IMR-90 (cell line): ENCODE results near the gene MGAT3. TPM values are rescaled to one million over a fixed set of nuclear protein-coding genes. Genes with fewer than 3 reads are reported as not detected.

Source experiments
- ATAC-seq: fragments of 200-7000 bp; cut with Tn5 transposase; 2 replicates; pipeline ENCODE4 v1.9.1; 2020; ENCODE audit warnings: low read depth, mild to moderate bottlenecking, moderate library complexity
- BruUV-seq: library from RNA; stranded (reverse); fragments of 400-500 nt; replicated peaks from 2 replicates; lab custom pipeline; 2021; lab: Mats Ljungman, UMichigan
- CTCF ChIA-PET: fragments of 300-600 bp; formaldehyde crosslinking; extraction: SDS; loops from one replicate; lab custom pipeline; 2021; ENCODE audit warnings: antibody characterized with exemption; lab: Yijun Ruan, JAX
- POLR2A ChIA-PET: fragments of 300-600 bp; sonication (Branson Sonifier 250); formaldehyde crosslinking; loops from one replicate; lab custom pipeline; 2022; ENCODE audit warnings: antibody characterized with exemption; ENCODE audit not compliant: unreplicated experiment; lab: Charles Lee
- DNase-seq: peaks from one replicate; pipeline ENCODE4 v3.0.0; 2013
- H2AFZ ChIP-seq: replicated peaks from 2 replicates; pipeline ENCODE3; 2013; ENCODE audit warnings: low read length, mild to moderate bottlenecking; ENCODE audit not compliant: poor library complexity
- H2AK5ac ChIP-seq: 2 replicates; pipeline ENCODE4 v1.6.1; 2013; ENCODE audit warnings: low read depth, low read length, inconsistent platforms
- H2AK9ac ChIP-seq: replicated peaks from 2 replicates; pipeline ENCODE3; 2013; ENCODE audit warnings: mild to moderate bottlenecking, low read depth, low read length, moderate library complexity; ENCODE audit not compliant: poor library complexity
- H2BK120ac ChIP-seq: 2 replicates; pipeline ENCODE4 v1.6.1; 2013; ENCODE audit warnings: low read depth, low read length, inconsistent platforms
- H2BK15ac ChIP-seq: 3 replicates; pipeline ENCODE4 v1.6.1; 2013; ENCODE audit warnings: low read depth, low read length, inconsistent platforms
- H2BK20ac ChIP-seq: 2 replicates; pipeline ENCODE4 v1.6.1; 2013; ENCODE audit warnings: low read depth, mild to moderate bottlenecking, inconsistent platforms, low read length, moderate library complexity
- H2BK5ac ChIP-seq: 2 replicates; pipeline ENCODE4 v1.6.1; 2013; ENCODE audit warnings: mild to moderate bottlenecking, low read depth, low read length, inconsistent platforms; ENCODE audit not compliant: poor library complexity, severe bottlenecking
- H3K14ac ChIP-seq: replicated peaks from 2 replicates; pipeline ENCODE4 v1.6.1; 2013; ENCODE audit warnings: low read depth, low read length, inconsistent platforms
- H3K18ac ChIP-seq: 2 replicates; pipeline ENCODE4 v1.6.1; 2013; ENCODE audit warnings: low read depth, low read length, control low read depth
- H3K23ac ChIP-seq: 2 replicates; pipeline ENCODE4 v1.6.1; 2013; ENCODE audit warnings: low read depth, low read length, inconsistent platforms
- H3K27ac ChIP-seq: 2 replicates; pipeline ENCODE4 v1.5.1; 2013; ENCODE audit warnings: mild to moderate bottlenecking, control low read depth, low read length; ENCODE audit not compliant: insufficient read depth
- H3K27me3 ChIP-seq: 2 replicates; pipeline ENCODE4 v1.6.1; 2013; ENCODE audit warnings: low read length; ENCODE audit not compliant: control insufficient read depth, insufficient read depth
- H3K36me3 ChIP-seq: 2 replicates; pipeline ENCODE4 v1.6.1; 2013; ENCODE audit warnings: low read length, mixed read lengths; ENCODE audit not compliant: control insufficient read depth, insufficient read depth
- H3K4ac ChIP-seq: 2 replicates; pipeline ENCODE4 v1.6.1; 2013; ENCODE audit warnings: low read depth, low read length, inconsistent platforms
- H3K4me1 ChIP-seq: 2 replicates; pipeline ENCODE4 v1.6.1; 2013; ENCODE audit warnings: low read length, mixed read lengths; ENCODE audit not compliant: control insufficient read depth, insufficient read depth
- H3K4me2 ChIP-seq: 2 replicates; pipeline ENCODE4 v1.6.1; 2013; ENCODE audit warnings: low read depth, mild to moderate bottlenecking, control low read depth, low read length, moderate library complexity
- H3K4me3 ChIP-seq: 2 replicates; pipeline ENCODE4 v1.5.1; 2013; ENCODE audit warnings: low read depth, mild to moderate bottlenecking, control low read depth, low read length, moderate library complexity; ENCODE audit not compliant: insufficient read depth
- H3K56ac ChIP-seq: 2 replicates; pipeline ENCODE4 v1.6.1; 2013; ENCODE audit warnings: low read length, inconsistent platforms; ENCODE audit not compliant: insufficient read depth; ENCODE audit errors: extremely low read depth
- H3K79me1 ChIP-seq, 2 experiments: 2 replicates each; pipeline ENCODE4 v1.6.1; 2013; ENCODE audit warnings: low read length in 2 of 2, inconsistent platforms in 1 of 2, low read depth in 1 of 2
- H3K9ac ChIP-seq: 2 replicates; pipeline ENCODE4 v1.6.1; 2013; ENCODE audit warnings: low read depth, low read length, control low read depth
- H3K9me1 ChIP-seq: 2 replicates; pipeline ENCODE4 v1.6.1; 2013; ENCODE audit warnings: low read length, inconsistent platforms; ENCODE audit not compliant: insufficient read depth
- H3K9me3 ChIP-seq: 2 replicates; pipeline ENCODE4 v1.6.1; 2013; ENCODE audit warnings: low read length; ENCODE audit not compliant: control insufficient read depth, insufficient read depth
- H4K20me1 ChIP-seq: 2 replicates; pipeline ENCODE4 v1.6.1; 2013; ENCODE audit warnings: low read length, inconsistent platforms; ENCODE audit not compliant: insufficient read depth
- H4K5ac ChIP-seq: 2 replicates; pipeline ENCODE4 v1.6.1; 2013; ENCODE audit warnings: mild to moderate bottlenecking, low read depth, low read length, control low read depth
- H4K8ac ChIP-seq, 2 experiments: 2 replicates each; pipeline ENCODE4 v1.6.1; 2013; ENCODE audit warnings: low read depth in 2 of 2, low read length in 2 of 2, control low read depth in 1 of 2, inconsistent platforms in 1 of 2
- H4K91ac ChIP-seq: 2 replicates; pipeline ENCODE4 v1.6.1; 2013; ENCODE audit warnings: low read depth, low read length, inconsistent platforms; ENCODE audit not compliant: insufficient read depth
- CEBPB ChIP-seq: IDR thresholded peaks from 2 replicates; pipeline ENCODE4 v1.6.1; 2012; ENCODE audit warnings: low read depth, low read length, improper control_type of control experiment
- RFX5 ChIP-seq: IDR thresholded peaks from 2 replicates; pipeline ENCODE4 v1.8.0; 2012; ENCODE audit warnings: low read depth, mild to moderate bottlenecking, low read length, moderate library complexity
- WGBS, 2 experiments: methylation state at CpG; one replicate each; pipeline versions ENCODE4 v1.1.5 to v1.1.7; 2013; ENCODE audit warnings: missing lambda C conversion rate in 2 of 2; ENCODE audit not compliant: insufficient read length in 1 of 2; ENCODE audit errors: extremely low coverage in 2 of 2; 5-methylcytosine and 5-hydroxymethylcytosine counted together
- dilution Hi-C: fragments of 300-500 bp; cut with HindIII; formaldehyde crosslinking; loops from one replicate; pipeline ENCODE4 v1.14.3; 2018; ENCODE audit warnings: low sequenced_read_pairs; ENCODE audit not compliant: unreplicated experiment
- in situ Hi-C: fragments of 300-500 bp; cut with MboI; formaldehyde crosslinking; loops from 3 replicates; pipeline ENCODE4 v1.14.3; 2019; ENCODE audit warnings: low sequenced_read_pairs, inconsistent platforms, mixed read lengths
- intact Hi-C: fragments of 100-400 bp; cut with micrococcal nuclease; formaldehyde crosslinking; loops from 2 replicates; pipeline ENCODE4 v1.10.0; 2022
- polyA plus RNA-seq, 3 experiments: library from polyadenylated mRNA; depleted of rRNA; stranded (reverse); fragments of >200 nt; gene quantifications; 2 replicates each; pipeline ENCODE4 v1.2.3, GENCODE V29; 2012; ENCODE audit warnings: low replicate concordance in 1 of 3
- total RNA-seq: library from RNA; depleted of rRNA; stranded (reverse); fragments of >200 nt; gene quantifications from 2 replicates; pipeline ENCODE4 v1.2.3, GENCODE V29; 2012

The MGAT3 gene
- total and polyA plus RNA-seq, 2 of the 4 experiments (the other 2 are of a cell fraction): 0.36 to 1.1 TPM

DNA sequence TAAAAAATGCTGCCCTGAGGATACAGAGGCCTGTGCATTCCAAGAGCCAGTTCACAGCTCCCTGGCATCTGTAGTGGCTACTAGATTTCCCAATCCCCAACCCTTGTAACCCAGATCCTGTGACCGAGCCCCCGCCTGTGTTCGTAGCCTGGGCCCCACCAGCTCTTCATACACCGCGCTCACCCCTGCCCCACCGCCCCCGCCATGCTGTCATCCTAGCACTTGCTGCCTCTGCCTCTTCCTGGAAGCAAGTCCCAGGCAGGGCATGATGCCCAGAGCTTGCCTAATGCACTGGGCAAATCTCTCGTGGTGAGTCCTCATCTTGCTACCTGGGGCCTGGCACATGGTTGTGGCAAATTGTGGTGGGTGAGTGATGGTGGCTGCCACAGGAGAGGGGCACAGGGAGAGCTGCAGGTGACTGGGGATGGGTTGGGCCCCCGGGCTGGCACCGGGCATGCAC, 7.1 kb downstream of the MGAT3 start:
- no peak overlapping the region for H2BK15ac ChIP-seq
- peak; percentile 59 for ATAC-seq
- H3K9me1 ChIP-seq: no peaks in the 10 kb centered on the region
- no peak overlapping the region for H3K56ac ChIP-seq
- dilution Hi-C loops (no loop called here), intact Hi-C loops (no loop called here), in situ Hi-C loops (no loop called here)
- H3K14ac ChIP-seq: no peak overlapping the region
- DNase-seq: no peak
- H3K4ac ChIP-seq: no peak overlapping the region
- no peak overlapping the region for H2AK9ac ChIP-seq
- H3K4me2 ChIP-seq: no peak overlapping the region
- H2BK5ac ChIP-seq: no peak overlapping the region
- no peak overlapping the region for H2AK5ac ChIP-seq
- no peak overlapping the region for H4K91ac ChIP-seq
- no peak overlapping the region for H3K4me3 ChIP-seq
- ChIA-PET CTCF (no interaction called here), POLR2A (no interaction called here)
- WGBS, 2 experiments: 84% methylated on average over 6 of the region's 10 CpGs; no CpG with 5 or more reads in 1 of the 2 experiments
- no peaks in the 10 kb centered on the region for H3K36me3 ChIP-seq
- H3K9ac ChIP-seq: no peak overlapping the region
- H3K23ac ChIP-seq: no peak overlapping the region
- peak overlapping the region; percentile 32 for H2AFZ ChIP-seq
- no peak overlapping the region for H3K27ac ChIP-seq
- no peak overlapping the region for H3K18ac ChIP-seq
- TF ChIP-seq RFX5 (no peak), CEBPB (peak; percentile 7; the same call in 1 of the 2 replicates)
- BruUV-seq: no TSS peak
- H4K20me1 ChIP-seq: no peaks in the 10 kb centered on the region
- H4K5ac ChIP-seq: no peak overlapping the region
- H3K4me1 ChIP-seq: no peaks in the 10 kb centered on the region
- H2BK20ac ChIP-seq: no peak overlapping the region
- no peaks in the 10 kb centered on the region for H3K9me3 ChIP-seq
- H4K8ac ChIP-seq: no peak overlapping the region
- no peak overlapping the region for H2BK120ac ChIP-seq
- H3K27me3 ChIP-seq: peaks cover 16% of the 10 kb centered on the region; the same call in 1 of the 2 replicates
- no peaks in the 10 kb centered on the region for H3K79me1 ChIP-seq
